ENCODE measurements around the gene LDLRAD4.

DNA sequence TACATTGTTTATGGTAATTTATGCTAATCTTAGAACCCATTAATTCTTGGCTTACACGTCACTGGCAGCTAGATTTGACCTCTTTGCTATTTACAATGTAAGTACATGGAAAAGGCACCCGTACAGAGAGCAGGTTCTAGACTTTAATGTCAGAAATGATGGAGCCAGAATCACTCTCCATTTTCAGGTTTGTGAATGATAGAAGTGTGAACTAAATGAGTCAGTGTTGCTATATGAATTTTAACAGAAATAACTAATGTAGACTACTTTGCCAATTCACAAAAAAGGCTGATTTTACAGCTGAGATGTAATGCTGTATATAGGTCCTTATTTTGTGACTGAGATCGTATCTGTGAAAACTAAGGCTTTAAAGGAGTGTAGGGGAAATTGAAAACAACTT, 214.6 kb downstream of the LDLRAD4 start:
- TF ChIP-seq POLR2A (IDR thresholded peaks at IDR 0.05; ENCODE audit: low read depth), result no peak
- TF ChIP-seq, protein P1, sequence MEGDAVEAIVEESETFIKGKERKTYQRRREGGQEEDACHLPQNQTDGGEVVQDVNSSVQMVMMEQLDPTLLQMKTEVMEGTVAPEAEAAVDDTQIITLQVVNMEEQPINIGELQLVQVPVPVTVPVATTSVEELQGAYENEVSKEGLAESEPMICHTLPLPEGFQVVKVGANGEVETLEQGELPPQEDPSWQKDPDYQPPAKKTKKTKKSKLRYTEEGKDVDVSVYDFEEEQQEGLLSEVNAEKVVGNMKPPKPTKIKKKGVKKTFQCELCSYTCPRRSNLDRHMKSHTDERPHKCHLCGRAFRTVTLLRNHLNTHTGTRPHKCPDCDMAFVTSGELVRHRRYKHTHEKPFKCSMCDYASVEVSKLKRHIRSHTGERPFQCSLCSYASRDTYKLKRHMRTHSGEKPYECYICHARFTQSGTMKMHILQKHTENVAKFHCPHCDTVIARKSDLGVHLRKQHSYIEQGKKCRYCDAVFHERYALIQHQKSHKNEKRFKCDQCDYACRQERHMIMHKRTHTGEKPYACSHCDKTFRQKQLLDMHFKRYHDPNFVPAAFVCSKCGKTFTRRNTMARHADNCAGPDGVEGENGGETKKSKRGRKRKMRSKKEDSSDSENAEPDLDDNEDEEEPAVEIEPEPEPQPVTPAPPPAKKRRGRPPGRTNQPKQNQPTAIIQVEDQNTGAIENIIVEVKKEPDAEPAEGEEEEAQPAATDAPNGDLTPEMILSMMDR (IDR thresholded peaks at IDR 0.05), result no peak
- TF ChIP-seq POLR2AphosphoS5 (IDR thresholded peaks at IDR 0.05), result no peak
- TF ChIP-seq EP300 (IDR thresholded peaks at IDR 0.05), result no peak
